GM21619 (cell line): ENCODE results near the gene SERTAD1.
A peak's percentile ranks its signal among the peaks of the same experiment; 100 is the strongest.
"Not testable (repeated sequence)": the region's sequence is repeated elsewhere in the genome, so short reads cannot be mapped to it uniquely, and the experiment has no call there.

ENCODE experiments used
- ATAC-seq: cut with Tn5 transposase; IDR thresholded peaks from one replicate; pipeline ENCODE4 v1.9.1; 2021; ENCODE audit not compliant: unreplicated experiment

The SERTAD1 gene

DNA sequence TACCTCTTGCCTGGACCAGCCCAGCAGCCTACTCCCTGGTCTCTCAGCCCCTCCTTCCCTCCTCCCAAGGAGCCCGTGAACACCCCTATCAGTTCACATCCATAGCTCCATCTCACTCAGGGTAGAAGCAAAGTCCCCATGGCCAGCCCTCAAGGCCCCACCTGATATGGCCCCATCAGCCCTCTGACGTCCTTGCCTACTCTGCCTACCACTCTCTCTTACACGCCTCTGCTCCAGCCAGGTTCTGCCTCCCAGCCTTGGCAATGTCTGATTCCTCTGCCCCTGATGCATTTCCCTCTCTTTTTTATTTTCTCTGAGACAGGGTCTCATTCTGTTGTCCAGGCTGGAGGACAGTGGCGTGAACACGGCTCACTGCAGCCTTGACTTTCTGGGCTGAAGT, 26.2 kb upstream of the SERTAD1 start:
- ATAC-seq: no peak

- ATAC-seq: no peak
Measured at GRCh38 chr19:40450664-40451063, 24.9 kb upstream of the SERTAD1 start.

DNA sequence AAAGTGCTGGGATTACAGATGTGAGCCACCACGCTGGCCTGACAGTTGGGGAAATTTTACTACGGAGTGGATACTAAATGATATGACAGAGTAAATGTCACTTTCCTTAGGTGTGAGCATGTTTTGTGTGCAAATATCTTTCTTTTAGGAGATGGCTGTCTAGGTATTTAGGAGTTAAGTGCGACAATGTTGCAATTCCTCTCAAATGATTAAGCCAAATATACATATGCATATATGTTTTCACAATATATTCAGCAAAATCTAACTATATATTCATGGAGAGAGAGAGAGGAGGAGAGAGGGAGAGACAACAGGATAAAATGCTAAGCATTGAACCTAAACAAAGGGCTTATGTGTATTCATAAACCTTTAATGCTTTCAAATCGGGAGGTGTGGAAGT, 23.7 kb upstream of the SERTAD1 start:
- no peak for ATAC-seq

DNA sequence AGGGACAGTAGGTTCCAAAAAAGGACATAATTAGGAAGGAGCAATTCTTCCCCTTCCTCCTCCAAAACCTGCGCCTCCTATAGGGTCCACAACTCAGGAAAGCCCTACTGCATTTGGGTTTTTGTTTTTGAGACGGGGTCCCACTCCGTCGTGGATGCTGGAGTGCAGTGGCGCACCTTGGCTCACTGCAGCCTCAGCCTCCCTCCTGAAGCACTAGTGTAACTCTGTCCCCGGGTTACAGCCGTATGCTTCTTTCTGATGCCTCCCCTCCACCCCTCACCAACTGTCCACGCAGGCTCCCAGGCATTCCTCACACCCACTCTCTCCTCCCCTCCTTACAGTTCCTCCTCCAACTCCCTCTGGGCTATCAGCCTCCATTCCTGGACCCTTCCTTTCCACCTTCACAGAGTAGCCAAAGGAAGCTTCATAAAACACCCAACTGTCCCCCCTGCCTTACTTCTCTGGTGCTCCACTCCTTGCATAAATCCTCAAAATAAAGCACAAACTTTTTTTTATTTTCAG, 20.5 kb upstream of the SERTAD1 start:
- ATAC-seq: no peak

- ATAC-seq: no peak
Measured at GRCh38 chr19:40445780-40446262, 20.0 kb upstream of the SERTAD1 start.

- ATAC-seq: no peak
Measured at GRCh38 chr19:40444825-40445312, 19.1 kb upstream of the SERTAD1 start.

DNA sequence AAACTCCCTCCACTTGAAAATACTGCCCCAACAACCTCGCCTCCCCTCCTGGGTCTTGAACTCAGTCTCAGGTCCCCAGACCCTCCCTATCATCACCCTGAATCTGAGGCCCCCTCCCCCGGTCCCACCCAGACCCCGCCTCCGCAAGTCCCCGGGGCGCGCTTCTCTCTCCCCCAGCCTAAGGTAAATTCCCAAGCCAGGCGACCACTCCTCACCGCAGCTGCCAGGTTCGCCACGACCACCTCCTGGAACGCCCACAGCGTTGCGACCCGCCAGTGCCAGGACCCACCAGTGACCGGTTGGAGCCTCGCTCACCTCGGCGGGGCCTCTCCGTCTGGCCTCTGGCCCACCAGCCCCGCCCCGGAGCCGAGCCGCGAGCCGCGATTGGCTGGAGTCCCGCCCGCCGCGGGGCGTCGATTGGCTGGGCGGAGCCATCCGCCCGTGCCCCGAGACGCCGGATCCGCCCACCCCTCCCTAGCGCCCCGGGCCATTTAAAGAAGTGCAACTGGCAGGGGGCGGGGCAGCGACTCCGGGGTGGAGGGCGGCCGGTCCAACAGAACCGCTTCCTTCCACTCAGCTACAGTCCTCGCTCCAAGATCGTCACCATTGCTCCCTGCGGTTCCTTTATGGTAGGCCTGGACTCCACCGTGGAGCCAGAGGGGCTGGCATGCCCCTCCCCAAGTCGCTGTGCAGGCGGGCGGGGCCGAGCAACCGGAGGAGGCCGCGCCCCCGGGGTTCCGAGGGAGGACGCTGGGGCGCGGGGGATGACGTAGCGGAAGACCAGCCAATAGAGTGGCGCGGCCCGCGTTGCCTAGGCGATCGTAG, 18.4 kb upstream of the SERTAD1 start, which contains the start of gene SERTAD3:
SERTAD3 (minus strand) TSS at position 336 of the 825 bp plus-strand sequence. CDS start 2,255 bp downstream, outside the sequence.
- peak; percentile 63 for ATAC-seq

- ATAC-seq: peak; percentile 56
Measured at GRCh38 chr19:40443131-40443999, 17.6 kb upstream of the SERTAD1 start.

- ATAC-seq: no peak
Measured at GRCh38 chr19:40442328-40443130, 16.7 kb upstream of the SERTAD1 start.

GRCh38 chr19:40441719-40442253, 16.0 kb upstream of the SERTAD1 start:
- no peak for ATAC-seq

GRCh38 chr19:40438284-40438683, 12.5 kb upstream of the SERTAD1 start:
- ATAC-seq: no peak

GRCh38 chr19:40433391-40434216, 7.8 kb upstream of the SERTAD1 start:
- ATAC-seq: no peak

GRCh38 chr19:40432760-40433159, 7.0 kb upstream of the SERTAD1 start:
- ATAC-seq: not testable (repeated sequence)

DNA sequence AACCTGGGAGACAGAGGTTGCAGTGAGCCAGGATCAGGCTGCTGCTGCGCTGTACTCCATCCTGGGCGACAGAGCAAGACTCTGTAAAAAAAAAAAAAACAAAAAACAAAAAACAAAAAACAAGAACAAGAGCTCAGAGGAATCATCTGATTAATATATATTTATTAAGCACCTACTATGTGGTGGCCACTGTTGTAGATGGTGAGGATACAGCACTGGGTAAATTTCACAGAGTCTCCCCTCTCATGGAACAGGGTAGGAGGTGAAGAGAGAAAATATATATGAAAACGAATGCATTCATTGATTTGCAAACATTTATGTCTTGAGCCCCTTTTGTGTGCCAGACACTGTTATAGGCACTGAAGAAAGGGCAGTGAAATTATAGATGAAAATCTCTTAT, 5.9 kb upstream of the SERTAD1 start:
- no peak for ATAC-seq

- not testable (repeated sequence) for ATAC-seq
Measured at GRCh38 chr19:40430242-40430641, 4.5 kb upstream of the SERTAD1 start.

GRCh38 chr19:40428197-40428596, 2.4 kb upstream of the SERTAD1 start:
- ATAC-seq: not testable (repeated sequence)

DNA sequence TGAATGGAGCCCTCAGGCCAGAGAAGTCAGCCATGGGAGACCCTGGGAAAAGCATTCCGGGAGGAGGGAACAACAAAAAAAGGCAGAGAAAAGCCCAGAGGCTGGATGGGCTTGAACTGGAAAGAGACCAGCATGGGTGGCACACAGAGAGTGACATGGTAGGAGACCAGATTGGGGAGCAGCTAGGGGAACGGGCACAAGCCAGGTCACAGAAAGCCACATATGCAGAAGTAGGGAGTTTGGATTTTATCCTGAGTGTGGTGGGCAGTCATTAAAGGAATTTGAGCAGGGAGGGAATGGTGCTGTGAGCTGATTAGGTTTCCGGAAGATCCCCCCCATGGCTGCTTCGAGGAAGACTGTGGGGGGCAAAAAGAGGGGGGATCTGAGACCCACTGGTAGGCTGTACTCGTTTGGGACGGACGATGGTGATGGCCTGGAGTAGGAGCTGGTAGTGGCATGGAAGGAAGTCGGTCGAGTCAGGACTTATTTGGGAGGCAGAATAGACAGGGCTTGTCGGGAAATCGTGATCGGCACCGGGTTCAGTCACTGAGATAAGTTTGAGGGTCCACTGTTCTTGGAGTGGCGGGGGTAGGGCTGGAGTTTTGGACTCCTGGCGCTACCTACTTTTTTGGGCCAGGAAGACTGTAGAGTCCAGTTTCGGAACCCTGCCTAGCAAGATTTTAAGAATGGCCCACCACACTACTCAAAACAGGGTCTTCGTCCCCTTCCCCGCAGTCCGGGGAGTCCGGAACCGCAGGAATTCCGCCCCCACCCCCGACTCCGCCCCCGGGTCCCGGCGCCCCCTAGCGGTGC, 949 bp downstream of the SERTAD1 start:
- no peak for ATAC-seq

DNA sequence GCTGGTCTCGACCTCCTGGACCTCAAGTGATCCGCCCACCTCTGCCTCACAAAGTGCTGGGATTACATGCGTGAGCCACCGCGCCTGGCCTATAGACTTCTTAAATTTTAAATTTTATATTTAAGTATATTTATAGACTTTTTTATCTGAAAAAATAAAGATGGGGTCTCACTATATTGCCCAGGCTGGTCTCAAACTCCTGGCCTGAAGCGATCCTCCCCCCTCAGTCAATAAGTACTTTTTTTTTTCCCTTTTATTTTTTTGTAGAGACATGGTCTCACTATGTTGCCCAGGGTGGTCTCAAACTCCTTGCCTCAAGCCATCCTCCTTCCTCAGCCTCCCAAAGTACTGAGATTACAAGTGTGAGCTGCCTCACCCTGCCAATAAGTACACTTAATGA, 1.9 kb downstream of the SERTAD1 start:
- ATAC-seq: no peak
